Peyer's patch (tissue), 4 donors: ENCODE results near the gene STEAP3.

Source experiments
- POLR2A ChIP-seq, 2 donors: fragments of 450-650 bp; IDR thresholded peaks; one replicate each; pipeline ENCODE4 v1.5.1; 2017; ENCODE audit warnings: antibody characterized with exemption in 2 of 2, mild to moderate bottlenecking in 2 of 2, moderate library complexity in 2 of 2
- TF ChIP-seq, protein P1 (sequence below), 6 experiments: fragments of 450-650 bp in 4 of 6; fragments of 200-600 bp in 2 of 6; sonication (generic) in 1 of 6; IDR thresholded peaks; one replicate each; pipeline ENCODE4 v1.5.1; 2017 to 2019; ENCODE audit warnings: antibody characterized with exemption in 6 of 6, mild to moderate bottlenecking in 3 of 6, moderate library complexity in 1 of 6

DNA sequence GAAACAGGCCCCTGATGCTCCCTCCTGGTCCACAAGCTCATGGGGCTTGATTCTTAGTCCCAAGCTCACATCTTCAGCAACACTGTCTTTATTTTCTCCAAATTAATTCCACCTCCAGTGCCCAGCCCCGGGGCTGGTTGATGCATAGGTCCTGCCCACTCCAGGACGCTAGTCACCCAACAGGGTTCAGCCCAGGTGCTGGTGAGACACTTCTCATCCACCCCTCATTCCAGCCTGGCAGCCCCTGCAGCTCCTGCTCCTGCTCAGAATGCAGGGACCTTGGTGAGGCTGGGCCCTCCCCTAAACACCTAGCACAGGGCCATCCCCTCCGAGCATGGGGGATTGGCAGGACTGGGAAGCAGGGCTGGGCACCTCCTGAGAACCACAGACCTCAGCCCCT, 25.7 kb downstream of the STEAP3 start:
- TF ChIP-seq POLR2A (IDR thresholded peaks at IDR 0.05), result no peak
- TF ChIP-seq, protein P1, sequence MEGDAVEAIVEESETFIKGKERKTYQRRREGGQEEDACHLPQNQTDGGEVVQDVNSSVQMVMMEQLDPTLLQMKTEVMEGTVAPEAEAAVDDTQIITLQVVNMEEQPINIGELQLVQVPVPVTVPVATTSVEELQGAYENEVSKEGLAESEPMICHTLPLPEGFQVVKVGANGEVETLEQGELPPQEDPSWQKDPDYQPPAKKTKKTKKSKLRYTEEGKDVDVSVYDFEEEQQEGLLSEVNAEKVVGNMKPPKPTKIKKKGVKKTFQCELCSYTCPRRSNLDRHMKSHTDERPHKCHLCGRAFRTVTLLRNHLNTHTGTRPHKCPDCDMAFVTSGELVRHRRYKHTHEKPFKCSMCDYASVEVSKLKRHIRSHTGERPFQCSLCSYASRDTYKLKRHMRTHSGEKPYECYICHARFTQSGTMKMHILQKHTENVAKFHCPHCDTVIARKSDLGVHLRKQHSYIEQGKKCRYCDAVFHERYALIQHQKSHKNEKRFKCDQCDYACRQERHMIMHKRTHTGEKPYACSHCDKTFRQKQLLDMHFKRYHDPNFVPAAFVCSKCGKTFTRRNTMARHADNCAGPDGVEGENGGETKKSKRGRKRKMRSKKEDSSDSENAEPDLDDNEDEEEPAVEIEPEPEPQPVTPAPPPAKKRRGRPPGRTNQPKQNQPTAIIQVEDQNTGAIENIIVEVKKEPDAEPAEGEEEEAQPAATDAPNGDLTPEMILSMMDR (IDR thresholded peaks at IDR 0.05), result no peak
